ENCODE results near the gene SIL1.
A peak's percentile ranks its signal among the peaks of the same experiment; 100 is the strongest.

Gene SIL1

GRCh38 chr5:139068494-139069151, 129.5 kb downstream of the SIL1 start:
- DNase-seq (ENCODE audit: low read depth), result no peak
- no peak overlapping the region for H3K4me3 ChIP-seq (ENCODE audit: low read depth, low read length)
- no peak for TF ChIP-seq CTCF (IDR thresholded peaks at IDR 0.05; ENCODE audit: control insufficient read depth, extremely low read depth, insufficient read depth)

GRCh38 chr5:139068060-139068459, 130.1 kb downstream of the SIL1 start:
- TF ChIP-seq CTCF (IDR thresholded peaks at IDR 0.05; ENCODE audit: control insufficient read depth, extremely low read depth, insufficient read depth), result no peak
- no peak for DNase-seq (ENCODE audit: low read depth)
- H3K4me3 ChIP-seq (ENCODE audit: low read depth, low read length), result no peak overlapping the region

- H3K4me3 ChIP-seq (ENCODE audit: low read depth, low read length), result peak overlapping the region; percentile 31
- no peak for TF ChIP-seq CTCF (IDR thresholded peaks at IDR 0.05; ENCODE audit: control insufficient read depth, extremely low read depth, insufficient read depth)
- peak; percentile 70 for DNase-seq (ENCODE audit: low read depth)
These were observed 132.9 kb downstream of the SIL1 start for GRCh38 chr5:139065306-139065705.

GRCh38 chr5:139064613-139065012, 133.6 kb downstream of the SIL1 start:
- no peak for TF ChIP-seq CTCF (IDR thresholded peaks at IDR 0.05; ENCODE audit: control insufficient read depth, extremely low read depth, insufficient read depth)
- peak overlapping the region; percentile 31 for H3K4me3 ChIP-seq (ENCODE audit: low read depth, low read length)
- peak; percentile 96 for DNase-seq (ENCODE audit: low read depth)

GRCh38 chr5:139063664-139064054, 134.5 kb downstream of the SIL1 start:
- H3K4me3 ChIP-seq (ENCODE audit: low read depth, low read length), result no peak overlapping the region
- no peak for TF ChIP-seq CTCF (IDR thresholded peaks at IDR 0.05; ENCODE audit: control insufficient read depth, extremely low read depth, insufficient read depth)
- no peak for DNase-seq (ENCODE audit: low read depth)

GRCh38 chr5:139062910-139063663, 135.1 kb downstream of the SIL1 start:
- peak; percentile 88 for DNase-seq (ENCODE audit: low read depth)
- no peak for TF ChIP-seq CTCF (IDR thresholded peaks at IDR 0.05; ENCODE audit: control insufficient read depth, extremely low read depth, insufficient read depth)
- H3K4me3 ChIP-seq (ENCODE audit: low read depth, low read length), result no peak overlapping the region

All from LNCaP clone FGC (cell line).